Lower lobe of right lung (tissue), 2 donors: Measurements from ENCODE around the gene TPSG1. TPM values are rescaled to one million over a fixed set of nuclear protein-coding genes. Genes with fewer than 3 reads are reported as not detected.

Source experiments
- ATAC-seq, 2 donors: fragments of 200-7000 bp; cut with Tn5 transposase; one replicate each; pipeline ENCODE4 v1.9.1; 2020 to 2022; ENCODE audit warnings: mild to moderate bottlenecking in 2 of 2, moderate library complexity in 2 of 2
- DNase-seq: peaks from one replicate; pipeline ENCODE4 v3.0.0-alpha.2; 2020
- H3K27ac ChIP-seq: fragments of 200-600 bp; one replicate; pipeline ENCODE4 v1.8.0; 2022
- H3K27me3 ChIP-seq: fragments of 200-600 bp; one replicate; pipeline ENCODE4 v1.8.0; 2022; ENCODE audit warnings: low read depth
- H3K36me3 ChIP-seq: fragments of 200-600 bp; one replicate; pipeline ENCODE4 v1.8.0; 2022; ENCODE audit warnings: mild to moderate bottlenecking
- H3K4me1 ChIP-seq: fragments of 200-600 bp; one replicate; pipeline ENCODE4 v1.8.0; 2022
- H3K4me3 ChIP-seq: fragments of 200-600 bp; one replicate; pipeline ENCODE4 v1.8.0; 2022; ENCODE audit warnings: mild to moderate bottlenecking
- H3K9me3 ChIP-seq: fragments of 200-600 bp; one replicate; pipeline ENCODE4 v1.8.0; 2022
- CTCF ChIP-seq: fragments of 200-600 bp; IDR thresholded peaks from one replicate; pipeline ENCODE4 v1.8.0; 2022; ENCODE audit warnings: antibody characterized with exemption, mild to moderate bottlenecking
- intact Hi-C: fragments of 100-400 bp; cut with DNase I; formaldehyde crosslinking; loops from one replicate; pipeline ENCODE4 v1.11.0; 2022
- total RNA-seq: library from RNA; stranded (reverse); fragmentation: NEBNext Ultra II Directional; extraction: Animal tissue kit (Norgen Biotek cat#: 25700); gene quantifications from one replicate; pipeline ENCODE4 v1.2.1, GENCODE V29; 2021
- donor health status: DM: no; HTN: yes; CAD: no; lungs with severe emphysema.

TPSG1 gene
- total RNA-seq, 1 donor from 2014 or later, result 2.9 TPM

- no peak overlapping the region for H3K27ac ChIP-seq
- no peaks in the 10 kb centered on the region for H3K9me3 ChIP-seq
- H3K27me3 ChIP-seq, result no peaks in the 10 kb centered on the region
- intact Hi-C loops, result no loop called here
- TF ChIP-seq CTCF, result no peak
- no peaks in the 10 kb centered on the region for H3K4me1 ChIP-seq
- no peak for DNase-seq
- no peak overlapping the region for H3K4me3 ChIP-seq
- no peak for ATAC-seq
- H3K36me3 ChIP-seq, result no peaks in the 10 kb centered on the region
These were observed 11.8 kb downstream of the TPSG1 start for GRCh38 chr16:1213231-1213630.

- TF ChIP-seq CTCF, result no peak
- no peaks in the 10 kb centered on the region for H3K9me3 ChIP-seq
- no peak overlapping the region for H3K4me3 ChIP-seq
- no peak for ATAC-seq
- intact Hi-C loops, result no loop called here
- DNase-seq, result no peak
- H3K27ac ChIP-seq, result no peak overlapping the region
- H3K4me1 ChIP-seq, result no peaks in the 10 kb centered on the region
- H3K27me3 ChIP-seq, result no peaks in the 10 kb centered on the region
- H3K36me3 ChIP-seq, result no peaks in the 10 kb centered on the region
These were observed 12.4 kb downstream of the TPSG1 start for GRCh38 chr16:1212616-1213194.

GRCh38 chr16:1211451-1212268 is 13.4 kb downstream of the TPSG1 start:
- no peak overlapping the region for H3K4me3 ChIP-seq
- H3K36me3 ChIP-seq, result no peaks in the 10 kb centered on the region
- no peaks in the 10 kb centered on the region for H3K4me1 ChIP-seq
- H3K27me3 ChIP-seq, result no peaks in the 10 kb centered on the region
- TF ChIP-seq CTCF, result no peak
- intact Hi-C loops, result no loop called here
- no peak overlapping the region for H3K27ac ChIP-seq
- no peaks in the 10 kb centered on the region for H3K9me3 ChIP-seq
- ATAC-seq, result no peak
- DNase-seq, result no peak

- no peak for DNase-seq
- no peak for TF ChIP-seq CTCF
- Histone ChIP-seq H3K9me3 (no peaks in the 10 kb centered on the region), H3K4me1 (no peaks in the 10 kb centered on the region), H3K27me3 (no peaks in the 10 kb centered on the region), H3K4me3 (no peak overlapping the region), H3K36me3 (no peaks in the 10 kb centered on the region), H3K27ac (no peak overlapping the region)
- intact Hi-C loops, result no loop called here
- no peak for ATAC-seq
These were observed 14.6 kb downstream of the TPSG1 start for GRCh38 chr16:1210461-1210860.

GRCh38 chr16:1209081-1209480 is 16.0 kb downstream of the TPSG1 start:
- DNase-seq (no peak), ATAC-seq (no peak)
- no peaks in the 10 kb centered on the region for H3K9me3 ChIP-seq
- no peaks in the 10 kb centered on the region for H3K36me3 ChIP-seq
- H3K4me1 ChIP-seq, result no peaks in the 10 kb centered on the region
- H3K27ac ChIP-seq, result no peak overlapping the region
- intact Hi-C loops, result no loop called here
- TF ChIP-seq CTCF, result no peak
- H3K27me3 ChIP-seq, result no peaks in the 10 kb centered on the region
- no peak overlapping the region for H3K4me3 ChIP-seq
